NCI-H345 treated with DMSO at 0.1 percent for 48 hours (cell line): ENCODE data around the gene MYO5B.
"Not testable (repeated sequence)": the region's sequence is repeated elsewhere in the genome, so short reads cannot be mapped to it uniquely, and the experiment has no call there.

Experiments used
- DNase-seq: peaks from one replicate; lab custom pipeline; 2025; ENCODE audit not compliant: unreplicated experiment; lab: John Stamatoyannopoulos, UW

MYO5B gene

DNA sequence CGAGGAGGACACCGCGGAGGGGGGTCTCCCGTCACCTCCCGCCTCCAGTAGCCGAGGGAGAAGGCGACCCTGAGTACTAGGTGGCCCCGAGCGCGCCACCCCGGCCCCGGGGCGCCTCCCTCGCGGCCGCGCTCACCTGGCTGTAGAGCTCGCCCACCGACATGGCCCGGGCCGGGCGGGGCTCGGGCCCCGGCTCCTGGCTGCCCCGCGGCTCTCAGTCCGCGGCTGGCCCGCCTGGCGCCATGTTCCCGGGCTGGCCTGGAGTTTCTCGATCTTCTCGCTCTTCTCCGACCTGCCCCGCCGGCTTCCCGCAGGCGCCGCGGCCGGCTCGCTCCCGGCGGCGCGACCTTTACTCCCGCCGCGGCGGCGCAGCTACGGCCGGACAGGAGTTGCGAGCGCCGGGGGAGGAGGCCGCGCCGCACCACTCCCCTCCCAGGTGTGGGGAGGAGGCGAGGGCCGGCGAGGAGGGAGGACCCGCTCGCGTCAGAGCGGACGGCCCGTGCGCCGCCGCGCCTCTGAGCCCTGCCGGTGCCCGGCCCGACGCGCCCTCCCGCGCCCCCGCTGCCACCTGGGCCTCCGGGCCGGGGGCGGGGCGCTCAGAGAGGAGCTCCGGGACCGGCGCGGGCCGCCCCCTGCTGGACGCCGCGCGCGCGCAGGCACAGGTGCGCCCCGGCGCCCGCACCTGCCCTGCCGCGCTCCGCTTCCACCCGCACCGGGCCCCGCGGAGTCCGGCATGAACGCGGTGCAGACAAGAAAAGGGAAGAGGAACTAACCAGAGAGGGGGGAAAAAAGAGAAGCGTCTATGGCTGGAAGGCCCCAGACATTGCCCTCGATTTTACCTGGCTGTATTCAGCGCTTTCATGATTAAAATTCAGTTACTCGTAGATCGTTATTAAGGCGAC is at the start of gene MYO5B:
Gene MYO5B, minus strand, starts transcription at position 517 of the 902 bp plus-strand sequence. Its CDS starts 354 bp downstream, at position 163.
- peak; percentile 43 for DNase-seq

DNA sequence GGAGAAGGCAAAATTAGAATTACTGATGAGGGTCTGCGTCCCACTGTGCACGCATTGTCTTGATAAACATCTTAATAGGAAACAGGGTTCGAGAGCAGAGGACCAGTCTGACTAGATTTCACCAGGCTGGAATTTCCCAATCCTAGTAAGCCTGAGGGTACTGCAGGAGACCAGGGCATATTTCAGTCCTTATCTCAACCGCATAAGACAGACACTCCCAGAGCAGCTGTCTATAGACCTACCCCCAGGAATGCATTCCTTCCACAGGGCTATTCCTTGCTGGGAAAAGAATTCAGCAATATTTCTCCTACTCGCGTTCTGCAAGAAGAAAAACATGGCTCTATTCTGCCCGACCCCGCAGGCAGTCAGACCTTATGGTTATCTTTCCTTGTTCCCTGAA is 46.8 kb upstream of the MYO5B start:
- not testable (repeated sequence) for DNase-seq

DNA sequence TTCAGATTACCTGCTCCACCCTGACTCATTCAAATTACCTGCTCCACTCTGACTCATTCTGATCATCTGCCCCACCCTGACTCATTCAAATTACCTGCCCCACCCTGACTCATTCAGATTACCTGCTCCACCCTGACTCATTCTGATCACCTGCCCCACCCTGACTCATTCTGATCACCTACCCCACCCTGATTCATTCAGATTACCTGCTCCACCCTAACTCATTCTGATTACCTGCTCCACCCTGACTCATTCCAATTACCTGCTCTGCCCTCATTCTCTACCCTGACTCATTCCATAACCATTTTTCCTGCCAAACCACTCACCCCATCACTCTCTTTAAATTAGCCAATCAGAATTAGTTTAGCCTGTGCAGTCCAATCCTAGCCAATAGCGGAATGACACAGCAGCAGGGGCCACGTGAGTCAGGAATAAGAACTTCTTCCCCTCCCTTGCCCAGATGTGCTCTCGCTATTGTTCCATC is 45.2 kb upstream of the MYO5B start:
- no peak for DNase-seq

DNA sequence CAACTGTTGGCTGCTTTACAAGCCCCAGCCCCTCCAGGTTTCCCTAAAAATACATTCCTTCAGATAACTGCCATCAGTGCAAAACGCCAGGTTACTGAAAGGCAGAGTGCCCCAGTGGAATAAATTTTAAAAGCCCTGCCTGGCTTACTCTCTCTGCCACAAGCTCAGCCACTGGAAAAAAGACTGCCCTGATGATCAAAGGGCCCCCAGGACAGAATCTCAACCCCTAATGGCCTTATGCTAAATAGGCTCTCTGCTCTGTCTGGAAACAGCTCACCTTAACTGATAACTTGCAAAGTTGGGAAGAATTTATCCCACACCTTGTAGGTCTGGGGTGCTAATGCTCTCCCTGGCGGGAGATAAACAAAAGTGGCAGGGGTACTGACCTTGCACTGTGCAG is 37.5 kb upstream of the MYO5B start:
- no peak for DNase-seq

DNA sequence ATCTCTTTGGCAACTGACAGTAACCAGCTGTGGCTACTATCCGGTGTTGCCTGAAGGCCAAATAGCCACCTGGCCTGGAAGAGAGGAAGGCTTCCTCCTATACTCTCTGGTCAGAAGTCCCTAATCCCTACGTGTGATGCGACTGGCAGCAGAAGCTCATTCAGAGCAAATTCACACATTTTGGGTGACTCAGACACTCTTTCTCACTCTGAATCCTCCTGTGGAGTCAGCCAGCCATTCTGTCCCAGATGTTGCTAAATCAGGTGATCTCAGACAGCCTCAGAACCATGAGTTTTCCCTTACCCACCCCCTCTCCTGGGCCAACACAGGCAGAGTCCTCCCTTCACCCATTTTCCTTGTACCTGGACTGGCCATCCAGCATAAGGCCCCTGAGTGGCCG is 36.7 kb upstream of the MYO5B start:
- DNase-seq: no peak

DNA sequence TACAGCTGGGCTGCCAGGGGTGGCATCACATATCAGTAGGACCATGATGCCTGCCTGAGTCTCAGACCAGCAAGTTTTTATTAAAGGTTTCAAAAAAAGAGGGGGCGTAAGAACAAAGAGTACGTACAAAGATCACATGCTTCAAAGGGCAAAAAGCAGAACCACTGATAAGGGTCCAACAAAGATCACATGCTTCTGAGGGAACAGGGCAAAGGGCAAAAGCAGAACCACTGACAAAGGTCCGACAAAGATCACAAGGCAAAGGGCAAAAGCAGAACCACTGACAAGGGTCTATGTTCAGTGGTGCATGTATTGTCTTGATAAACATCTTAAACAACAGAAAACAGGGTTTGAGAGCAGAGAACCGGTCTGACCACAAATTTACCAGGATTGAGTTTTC is 25.3 kb upstream of the MYO5B start:
- not testable (repeated sequence) for DNase-seq

DNA sequence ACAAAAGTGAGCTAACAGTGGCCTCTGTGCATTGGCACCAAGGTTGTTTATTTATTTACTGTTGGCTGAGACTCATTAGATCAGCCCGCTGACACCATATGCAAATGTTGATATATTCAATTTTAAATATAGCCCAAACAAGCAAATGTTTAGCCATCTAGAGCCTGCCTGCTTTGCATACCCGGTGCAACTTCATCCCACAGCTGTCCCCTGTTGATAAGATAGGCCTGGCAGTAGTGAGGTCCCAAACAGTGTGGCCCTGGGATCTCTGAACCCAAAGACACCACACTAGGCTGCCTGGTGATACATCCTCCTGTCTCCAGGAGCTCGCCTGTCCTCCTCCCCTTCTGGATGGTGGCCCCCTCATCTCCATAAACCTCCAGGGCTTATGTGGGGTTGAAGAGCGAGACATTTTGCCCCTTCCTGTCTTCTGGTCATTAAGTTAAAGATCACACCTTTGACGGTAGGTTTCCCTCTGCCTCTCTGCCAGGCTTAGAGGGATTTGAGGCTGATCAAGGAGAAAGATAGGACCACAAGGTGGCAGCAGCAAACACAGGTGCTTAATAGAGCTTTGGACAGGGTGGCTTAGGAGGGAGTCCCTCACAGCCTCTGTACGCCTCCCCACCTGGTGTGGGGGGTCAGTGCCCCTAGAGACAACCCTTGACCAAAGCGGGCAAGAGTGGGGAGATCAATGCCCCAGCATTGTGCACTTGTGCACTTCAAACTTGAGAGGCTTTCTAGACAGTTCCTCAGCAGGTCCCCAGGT is 23.7 kb upstream of the MYO5B start:
- no peak for DNase-seq

DNA sequence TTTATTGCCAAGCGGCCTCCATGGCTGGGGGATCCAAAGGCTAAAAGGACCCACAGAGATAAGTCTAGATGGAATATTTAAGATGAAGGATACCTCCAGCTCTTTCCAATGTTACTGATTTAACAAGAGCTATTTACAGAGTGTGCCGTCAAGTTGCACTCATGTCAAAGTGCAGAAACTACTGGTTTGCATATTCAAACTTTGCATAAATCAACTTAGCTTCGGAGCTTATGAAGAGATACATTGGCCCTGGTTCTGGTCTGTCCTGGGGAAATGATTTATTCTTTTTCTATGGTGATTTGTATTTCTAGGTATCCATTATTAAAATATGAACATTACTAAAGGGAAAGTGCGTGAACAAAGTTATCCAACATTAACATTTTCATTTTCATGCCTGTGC is 14.4 kb upstream of the MYO5B start:
- no peak for DNase-seq

DNA sequence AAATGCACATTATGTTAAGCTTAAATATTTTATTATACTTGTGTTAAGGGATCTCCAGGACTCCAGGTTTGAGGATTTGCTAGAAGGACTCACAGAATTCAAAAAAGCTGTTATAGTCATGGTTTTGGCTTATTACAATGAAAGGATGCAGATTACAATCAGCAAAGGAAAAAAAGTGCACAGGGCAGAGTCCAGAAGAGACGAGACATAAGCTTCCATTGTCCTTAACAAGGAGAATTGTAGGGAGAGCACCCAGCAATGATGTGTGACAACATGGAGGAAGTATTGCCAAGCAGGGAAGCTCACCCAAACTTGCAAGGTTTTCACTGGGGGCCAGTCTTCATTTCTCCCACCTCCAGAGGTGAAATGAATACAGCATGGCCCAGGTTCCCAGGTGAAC is 12.8 kb upstream of the MYO5B start:
- no peak for DNase-seq

DNA sequence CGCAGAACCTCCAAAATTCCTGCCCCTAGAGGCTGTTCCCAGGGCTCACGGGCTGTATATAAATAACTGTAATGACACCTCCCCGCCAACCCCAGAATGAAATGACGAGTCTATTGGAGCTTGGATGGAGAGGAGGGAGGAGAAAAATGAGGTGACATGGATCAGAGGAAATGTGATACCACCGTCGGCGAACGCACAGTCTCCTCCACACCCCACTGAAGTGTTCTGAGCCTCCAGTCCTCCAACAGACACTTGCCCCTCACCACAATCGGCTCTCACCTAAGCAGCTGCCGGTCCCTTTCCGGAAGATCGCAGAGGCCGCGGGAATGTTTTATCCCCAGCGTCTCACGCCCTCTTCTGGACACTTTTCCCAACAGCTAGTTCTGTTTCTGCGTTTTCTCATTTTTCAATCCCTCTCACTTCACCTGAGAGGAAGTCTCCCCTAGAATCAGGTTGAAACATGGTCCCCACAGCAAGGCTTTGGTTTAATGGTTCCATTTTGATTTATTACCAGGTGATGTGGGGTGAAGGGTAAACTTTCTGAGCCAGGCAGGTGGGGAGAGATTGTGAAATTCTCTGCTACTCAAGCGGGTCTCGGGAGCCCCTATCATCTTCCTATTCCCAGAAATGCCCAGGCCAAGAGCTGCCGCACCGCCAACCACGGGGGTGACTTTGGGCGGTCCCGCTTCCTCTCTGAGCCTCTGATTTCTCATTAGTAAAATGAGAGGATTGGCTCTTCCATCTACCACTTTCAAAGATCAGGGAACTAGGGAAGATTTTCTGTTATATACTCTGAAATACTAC is 9.1 kb upstream of the MYO5B start:
- DNase-seq: peak; percentile 77

DNA sequence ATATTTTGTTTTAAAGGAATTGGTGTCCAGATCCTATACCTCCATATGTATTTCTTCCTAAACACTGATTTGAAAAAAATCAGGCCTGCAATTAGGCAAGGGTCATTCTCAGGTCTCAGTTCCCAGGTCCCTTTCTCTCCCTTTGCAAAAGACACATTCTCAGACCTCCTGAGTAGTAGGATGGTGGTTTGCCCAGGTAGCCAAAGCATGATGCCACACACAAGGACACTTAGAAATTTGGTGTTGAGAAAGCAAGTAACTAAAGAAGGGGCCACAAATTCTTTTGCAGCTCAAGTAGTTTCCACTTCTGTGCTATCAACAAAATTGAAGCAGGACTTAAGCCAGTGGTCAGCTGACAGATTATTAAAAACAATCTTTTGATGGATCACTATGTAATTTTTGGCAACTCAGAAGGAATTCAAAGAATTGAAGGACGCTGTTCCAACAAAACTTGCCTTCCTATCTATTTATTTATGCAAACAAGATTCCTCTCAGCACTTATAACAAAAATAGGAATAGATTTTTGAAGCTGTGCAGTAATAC is 6.6 kb upstream of the MYO5B start:
- no peak for DNase-seq

DNA sequence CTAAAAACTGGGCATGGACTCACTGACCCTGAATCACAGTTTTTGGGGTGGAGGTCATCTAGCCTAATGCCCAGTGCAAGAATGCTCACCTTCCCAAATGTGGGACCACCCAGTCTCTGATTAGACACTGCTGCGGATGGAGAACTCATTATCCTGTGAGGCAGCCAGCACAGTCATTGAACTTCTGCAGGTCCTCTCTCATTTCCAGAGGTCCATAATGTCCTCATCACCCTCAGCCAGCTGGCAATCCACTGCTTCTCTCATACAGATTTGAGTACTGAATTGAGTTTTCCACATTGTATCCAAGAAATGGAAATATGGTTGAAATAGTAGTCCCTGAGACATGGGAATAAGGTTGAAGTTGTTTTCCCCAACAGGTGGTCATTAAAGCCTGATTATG is 5.0 kb upstream of the MYO5B start:
- no peak for DNase-seq

DNA sequence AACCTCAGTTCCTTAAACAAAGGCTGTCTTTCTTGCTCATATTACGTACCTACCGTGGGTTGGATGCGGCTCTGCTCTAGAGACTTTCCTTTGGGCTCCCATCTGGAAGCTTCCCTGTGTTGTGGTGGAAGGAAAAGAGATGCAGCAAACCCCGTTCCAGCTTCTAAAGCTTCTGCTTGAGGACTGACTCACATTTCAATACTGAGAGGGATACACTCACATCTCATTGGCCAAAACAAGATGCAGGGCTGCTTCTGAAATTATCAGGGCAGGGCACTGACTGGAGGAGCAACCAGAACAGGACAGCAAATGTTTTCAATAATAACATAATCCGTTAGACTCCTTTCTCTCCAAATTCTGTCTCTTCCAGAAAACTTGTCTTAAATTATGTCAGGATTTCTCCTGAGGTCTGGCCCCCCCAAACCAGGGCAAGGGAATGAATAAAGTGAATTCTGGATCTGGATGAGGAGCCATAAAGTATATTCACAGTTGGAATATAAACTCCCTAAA is 4.5 kb upstream of the MYO5B start:
- DNase-seq: no peak

DNA sequence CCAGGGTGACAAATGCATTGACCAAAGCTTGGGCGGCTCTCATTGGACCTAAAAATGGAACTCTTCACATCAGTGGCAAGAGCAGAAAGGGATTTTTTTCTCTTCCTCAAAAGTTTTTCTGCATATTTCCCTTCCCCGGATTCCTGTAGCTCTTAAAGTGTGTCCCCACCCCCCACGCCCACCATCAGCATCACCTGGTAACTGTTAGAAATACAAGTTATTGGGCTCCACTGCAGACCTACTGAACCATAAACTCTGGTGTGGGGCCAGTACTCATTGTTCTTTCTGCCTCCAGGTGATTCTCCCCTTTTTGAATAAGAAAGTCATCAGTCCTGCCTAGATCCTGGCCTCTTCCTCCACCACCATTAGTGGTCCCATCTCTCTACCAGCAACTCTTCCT is 1.3 kb upstream of the MYO5B start:
- DNase-seq: no peak

DNA sequence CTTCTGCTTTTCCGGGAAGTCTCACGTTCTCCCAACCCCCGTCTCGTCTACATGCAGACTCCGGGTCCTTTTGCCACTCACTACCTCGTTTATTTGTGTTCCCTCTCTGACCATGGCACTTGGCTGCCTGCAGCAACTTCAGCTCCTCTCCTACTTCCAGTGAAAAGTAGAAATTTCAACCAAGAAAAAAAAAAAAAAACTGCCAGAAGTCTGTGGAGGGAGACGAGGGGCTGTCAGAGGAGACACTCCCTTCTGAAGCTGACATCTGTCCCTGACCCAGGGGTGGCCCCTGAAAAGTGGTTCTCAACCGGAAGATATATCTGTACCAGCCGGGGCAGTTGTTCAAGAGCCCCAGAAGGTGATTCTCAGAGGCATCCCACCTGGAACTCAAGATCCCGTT is 742 bp upstream of the MYO5B start:
- no peak for DNase-seq

DNA sequence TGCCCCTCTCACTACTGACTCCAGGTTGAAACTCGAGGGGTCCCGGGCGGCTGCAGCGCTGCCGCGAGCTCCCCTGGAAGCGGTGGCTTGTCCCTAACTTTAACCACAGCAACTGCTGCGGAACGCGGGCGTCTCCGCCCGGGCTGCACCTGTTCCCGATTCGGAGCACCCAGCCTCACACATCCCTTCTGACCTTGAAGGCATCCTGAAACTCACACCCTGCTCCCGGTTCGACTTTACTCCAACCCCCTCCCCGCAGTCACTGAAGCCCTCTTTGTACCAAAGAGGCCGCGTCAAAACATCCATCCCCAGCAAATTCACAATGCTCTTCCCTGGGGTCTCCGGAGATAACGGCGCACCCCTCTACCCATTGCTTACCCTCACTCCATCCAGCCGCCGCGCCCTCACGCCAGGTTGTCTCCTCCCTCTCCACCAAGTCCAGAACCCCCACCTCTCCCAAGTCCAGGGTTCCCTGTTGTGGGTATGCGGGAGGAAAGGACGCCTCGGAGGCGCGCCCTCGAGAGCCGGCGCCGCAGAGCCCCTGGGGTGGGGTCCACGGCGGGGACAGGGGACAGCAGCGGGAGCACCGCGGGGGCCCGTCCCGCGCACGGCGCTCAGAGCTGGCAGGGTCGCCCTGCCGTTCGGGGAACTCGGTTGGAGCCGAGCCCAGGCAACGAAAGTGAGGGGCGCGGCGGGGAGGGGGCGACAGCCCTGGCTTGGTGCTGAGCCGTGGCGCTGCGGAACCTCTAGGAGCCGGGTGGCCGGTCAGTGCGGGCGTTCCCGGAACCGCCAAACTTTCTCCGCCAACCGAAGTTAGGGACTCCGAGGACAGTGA is 934 bp downstream of the MYO5B start:
- no peak for DNase-seq

DNA sequence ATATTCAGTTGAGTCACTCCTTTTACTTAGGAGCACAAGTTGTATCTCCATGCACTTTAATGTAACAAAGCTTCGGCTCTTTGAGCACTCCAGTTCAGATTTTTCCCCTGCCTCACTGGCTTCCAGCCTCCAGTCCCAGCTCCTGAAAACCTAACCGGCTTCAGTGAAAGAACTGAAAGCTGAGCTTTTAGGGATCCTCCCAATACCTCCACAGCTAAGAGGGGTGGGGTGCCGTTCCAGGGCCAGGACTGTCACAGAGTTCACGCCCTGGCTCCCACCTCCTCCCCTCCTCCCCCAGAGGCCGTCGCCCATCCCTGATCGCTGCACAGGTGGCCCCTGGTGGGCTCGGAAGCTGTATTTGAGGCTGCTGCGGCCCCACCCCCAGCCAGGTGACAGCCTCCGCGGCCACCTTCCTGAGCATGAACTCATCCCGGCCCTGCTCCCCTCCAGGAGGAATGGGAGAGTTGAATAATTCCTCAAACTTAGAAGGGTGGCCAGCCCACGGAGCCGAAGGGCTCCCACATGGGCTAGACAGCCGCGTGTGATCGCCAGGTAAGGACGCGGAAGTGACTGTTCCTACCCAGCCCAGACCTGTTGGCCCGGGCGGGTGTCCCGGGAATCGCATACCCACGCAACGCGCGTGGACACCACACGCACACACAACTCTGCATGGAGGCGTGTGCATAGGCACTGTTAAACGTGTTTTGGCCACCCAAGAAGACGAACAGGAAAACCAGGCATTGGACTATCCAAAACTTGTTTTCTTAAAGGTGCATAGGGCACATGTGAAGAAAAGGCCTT is 1.8 kb downstream of the MYO5B start:
- no peak for DNase-seq

DNA sequence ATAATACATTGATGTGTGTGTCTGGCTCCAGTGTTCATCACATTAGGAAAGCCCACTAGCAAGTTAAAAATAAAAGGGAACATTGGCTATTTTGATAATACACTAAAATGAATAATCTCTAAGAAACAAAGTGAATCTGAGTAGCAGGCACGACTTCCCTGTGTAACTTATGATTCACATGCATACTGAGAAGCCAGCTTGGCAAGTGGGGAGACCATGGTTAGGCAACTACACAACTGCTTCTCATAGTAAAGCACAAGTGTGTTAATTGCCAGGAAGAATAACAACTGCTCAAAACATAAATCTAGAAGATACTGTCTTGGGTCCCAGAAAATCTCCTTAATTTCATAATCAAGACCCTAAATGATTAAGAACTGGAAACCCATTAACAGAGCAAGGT is 4.0 kb downstream of the MYO5B start:
- no peak for DNase-seq

DNA sequence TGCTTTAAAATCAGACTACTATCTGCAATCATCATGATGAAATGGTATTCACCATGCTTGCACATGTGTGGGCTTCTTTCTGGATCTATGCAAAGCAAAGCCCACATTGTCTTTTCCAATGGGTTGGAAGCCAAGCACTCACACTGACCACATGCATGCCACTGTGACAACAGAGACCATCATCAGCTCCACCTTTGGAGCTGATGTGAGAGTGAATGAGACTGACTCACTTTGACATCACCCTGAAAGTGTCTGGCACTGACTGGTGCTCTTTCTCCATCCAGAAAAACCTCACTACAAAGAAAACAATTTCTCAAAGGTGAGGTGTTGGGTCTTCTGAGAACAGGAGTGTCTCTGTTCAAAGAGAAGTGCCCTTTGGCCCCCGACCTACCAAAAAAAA is 4.7 kb downstream of the MYO5B start:
- DNase-seq: no peak
